BE2C (cell line): ENCODE measurements around the gene ADAMTS13.
A peak's percentile ranks its signal among the peaks of the same experiment; 100 is the strongest.

Experiments
- DNase-seq: peaks from one replicate; pipeline ENCODE4 v3.0.0-alpha.2; 2020
- H3K27me3 ChIP-seq: fragments of 250-450 bp; sonication (Bioruptor Pico); 2 replicates; pipeline ENCODE4 v1.5.1; 2020; ENCODE audit warnings: mild to moderate bottlenecking
- H3K36me3 ChIP-seq: fragments of 250-450 bp; sonication (Bioruptor Pico); 2 replicates; pipeline ENCODE4 v1.5.1; 2020; ENCODE audit warnings: mild to moderate bottlenecking
- H3K4me1 ChIP-seq: fragments of 250-450 bp; sonication (Bioruptor Pico); 2 replicates; pipeline ENCODE4 v1.5.1; 2020
- H3K4me3 ChIP-seq: 2 replicates; pipeline ENCODE4 v1.5.1; 2011; ENCODE audit warnings: low read depth, low read length
- H3K9me3 ChIP-seq: fragments of 250-450 bp; sonication (Bioruptor Pico); 2 replicates; pipeline ENCODE4 v1.5.1; 2020
- TF ChIP-seq, protein P1 (sequence below): IDR thresholded peaks from 2 replicates; pipeline ENCODE4 v1.5.1; 2012; ENCODE audit warnings: mild to moderate bottlenecking, low read depth, low read length

The ADAMTS13 gene

DNA sequence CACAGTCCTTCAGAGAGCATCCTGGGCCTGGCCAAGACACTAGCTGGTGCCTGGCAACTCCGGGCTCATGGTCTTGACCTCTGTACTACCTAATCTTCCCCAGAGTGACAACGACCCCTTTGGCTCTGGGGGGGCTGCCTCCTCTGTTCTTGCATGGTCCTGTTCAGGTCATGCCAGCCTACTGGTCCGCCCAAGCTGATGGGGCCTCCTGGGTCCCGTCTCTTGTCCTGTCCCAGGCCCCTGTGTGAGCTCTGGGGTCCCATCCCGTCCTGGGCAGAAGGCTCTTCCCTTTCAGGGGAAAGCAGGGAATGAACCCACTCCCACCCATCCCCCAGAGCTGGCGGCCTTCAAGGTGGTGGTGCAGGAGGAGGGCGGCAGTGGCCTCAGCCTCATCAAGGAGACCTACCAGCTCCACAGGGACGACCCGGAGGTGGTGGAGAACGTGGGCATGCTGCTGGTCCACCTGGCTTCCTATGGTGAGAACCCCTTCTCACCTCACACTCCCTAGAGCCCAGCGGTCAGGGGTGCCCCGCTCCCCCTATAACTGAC is 17.6 kb upstream of the ADAMTS13 start:
- peaks cover 34% of the 10 kb centered on the region for H3K36me3 ChIP-seq
- H3K9me3 ChIP-seq: no peaks in the 10 kb centered on the region
- H3K27me3 ChIP-seq: no peaks in the 10 kb centered on the region
- DNase-seq: no peak
- TF ChIP-seq, protein P1, sequence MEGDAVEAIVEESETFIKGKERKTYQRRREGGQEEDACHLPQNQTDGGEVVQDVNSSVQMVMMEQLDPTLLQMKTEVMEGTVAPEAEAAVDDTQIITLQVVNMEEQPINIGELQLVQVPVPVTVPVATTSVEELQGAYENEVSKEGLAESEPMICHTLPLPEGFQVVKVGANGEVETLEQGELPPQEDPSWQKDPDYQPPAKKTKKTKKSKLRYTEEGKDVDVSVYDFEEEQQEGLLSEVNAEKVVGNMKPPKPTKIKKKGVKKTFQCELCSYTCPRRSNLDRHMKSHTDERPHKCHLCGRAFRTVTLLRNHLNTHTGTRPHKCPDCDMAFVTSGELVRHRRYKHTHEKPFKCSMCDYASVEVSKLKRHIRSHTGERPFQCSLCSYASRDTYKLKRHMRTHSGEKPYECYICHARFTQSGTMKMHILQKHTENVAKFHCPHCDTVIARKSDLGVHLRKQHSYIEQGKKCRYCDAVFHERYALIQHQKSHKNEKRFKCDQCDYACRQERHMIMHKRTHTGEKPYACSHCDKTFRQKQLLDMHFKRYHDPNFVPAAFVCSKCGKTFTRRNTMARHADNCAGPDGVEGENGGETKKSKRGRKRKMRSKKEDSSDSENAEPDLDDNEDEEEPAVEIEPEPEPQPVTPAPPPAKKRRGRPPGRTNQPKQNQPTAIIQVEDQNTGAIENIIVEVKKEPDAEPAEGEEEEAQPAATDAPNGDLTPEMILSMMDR: no peak
- H3K4me3 ChIP-seq: no peak overlapping the region
- H3K4me1 ChIP-seq: no peaks in the 10 kb centered on the region

DNA sequence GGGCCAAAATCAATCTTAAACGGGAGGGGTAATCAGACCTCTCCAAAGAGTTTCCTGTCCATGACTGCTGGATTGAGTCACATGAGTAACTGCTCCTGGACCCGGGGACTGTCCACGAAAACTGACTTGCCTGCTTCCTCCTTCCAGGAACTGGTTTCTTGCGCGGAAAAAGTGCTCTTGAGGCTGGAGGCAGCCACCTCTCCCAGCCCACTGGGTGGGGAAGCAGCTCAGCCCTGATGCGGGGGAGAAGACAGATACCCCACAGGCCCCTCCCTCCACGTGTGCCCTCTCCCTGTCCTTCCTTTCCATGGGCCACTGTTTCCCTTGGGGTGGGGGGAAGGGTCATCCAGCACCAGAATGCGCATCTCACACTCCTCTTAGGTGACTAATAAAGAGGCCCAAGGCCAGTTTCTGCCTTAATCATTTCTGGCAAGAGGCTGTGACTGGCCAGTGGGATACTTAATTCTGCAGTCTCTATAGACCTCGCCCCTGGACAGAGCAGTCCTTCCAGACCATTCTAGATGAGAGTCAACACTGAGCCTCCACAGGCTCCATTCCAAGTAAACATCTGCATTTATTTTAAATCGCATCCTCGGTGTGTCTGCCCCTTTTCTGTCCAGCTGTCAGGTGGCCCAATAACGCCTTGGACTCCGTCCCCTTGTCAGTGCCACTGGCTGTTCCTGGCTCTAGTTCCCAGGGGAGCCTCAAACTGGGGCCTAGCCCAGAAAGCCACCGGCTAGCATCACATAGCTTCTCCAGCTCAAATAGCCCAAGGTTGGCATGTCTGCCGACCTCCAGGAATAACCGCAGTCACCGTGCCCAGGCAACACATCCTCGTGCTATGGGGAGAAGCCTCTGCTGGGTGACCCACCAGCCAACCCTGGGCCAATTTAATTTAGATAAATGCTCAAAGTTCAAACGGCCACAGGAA is 16.4 kb upstream of the ADAMTS13 start:
- DNase-seq: no peak
- Histone ChIP-seq H3K4me1 (no peaks in the 10 kb centered on the region), H3K4me3 (no peak overlapping the region), H3K27me3 (no peaks in the 10 kb centered on the region), H3K9me3 (no peaks in the 10 kb centered on the region), H3K36me3 (peaks cover 43% of the 10 kb centered on the region)
- TF ChIP-seq, protein P1: no peak

DNA sequence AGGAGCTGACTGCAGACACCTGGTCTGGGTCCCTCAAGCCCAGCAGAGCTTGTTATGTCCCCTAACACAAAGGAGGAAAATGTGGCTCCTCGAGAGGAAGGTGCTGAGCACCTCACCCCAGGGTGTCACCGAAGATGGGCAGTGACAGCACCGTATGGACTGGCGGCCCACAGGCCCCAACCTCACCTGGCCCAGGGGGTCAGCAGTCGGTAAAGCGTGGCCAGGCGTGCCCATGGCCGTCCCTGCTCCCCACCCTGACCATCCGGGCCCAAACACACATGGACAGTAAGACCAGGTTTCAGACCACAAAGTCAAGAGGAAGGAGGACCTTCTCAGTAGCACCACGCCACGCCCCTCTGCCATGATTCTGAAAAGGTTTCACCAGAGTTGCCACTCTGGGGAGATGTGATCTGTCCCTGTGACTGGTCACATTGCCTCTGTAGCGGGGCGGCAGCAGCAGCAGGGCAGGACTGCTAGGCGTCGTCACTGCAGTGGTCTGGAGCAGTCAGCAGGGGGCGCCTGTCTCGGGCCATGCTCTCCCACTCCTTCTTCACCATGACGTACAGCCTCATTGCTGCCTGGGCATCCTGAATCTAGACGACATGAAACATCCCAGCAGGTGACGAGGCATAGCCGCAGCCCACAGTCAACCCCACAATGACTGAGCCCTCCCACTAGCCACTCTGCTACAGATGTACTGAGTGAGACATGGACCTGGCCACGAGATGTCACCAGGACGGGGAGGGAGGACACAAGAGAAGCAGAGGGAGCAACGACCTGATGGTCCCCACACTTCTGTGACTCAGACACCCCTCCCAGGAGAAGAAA is 15.5 kb upstream of the ADAMTS13 start:
- peak; percentile 86 for DNase-seq
- TF ChIP-seq, protein P1: peak; percentile 96
- no peaks in the 10 kb centered on the region for H3K4me1 ChIP-seq
- H3K36me3 ChIP-seq: peaks cover 47% of the 10 kb centered on the region
- no peaks in the 10 kb centered on the region for H3K27me3 ChIP-seq
- H3K9me3 ChIP-seq: no peaks in the 10 kb centered on the region
- H3K4me3 ChIP-seq: no peak overlapping the region

DNA sequence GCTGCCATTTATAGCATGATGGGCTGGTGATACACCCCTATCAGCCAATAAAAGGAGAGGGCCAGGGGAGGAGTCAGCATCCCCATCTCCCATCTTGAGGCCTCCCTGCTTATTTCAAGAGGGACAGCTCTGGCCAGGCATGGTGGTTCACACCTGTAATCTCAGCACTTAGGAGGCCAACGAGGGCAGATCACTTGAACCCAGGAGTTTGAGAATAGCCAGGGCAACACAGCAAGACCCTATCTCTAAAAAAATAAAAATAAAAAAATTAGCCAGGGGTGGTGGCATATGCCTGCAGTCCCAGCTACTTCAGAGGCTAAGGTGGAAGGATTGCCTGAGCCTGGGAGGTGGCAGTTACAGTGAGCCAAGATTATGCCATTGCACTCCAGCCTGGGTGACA is 14.1 kb upstream of the ADAMTS13 start:
- no peak for DNase-seq
- H3K9me3 ChIP-seq: no peaks in the 10 kb centered on the region
- no peak overlapping the region for H3K4me3 ChIP-seq
- H3K27me3 ChIP-seq: no peaks in the 10 kb centered on the region
- TF ChIP-seq, protein P1: no peak
- peaks cover 58% of the 10 kb centered on the region for H3K36me3 ChIP-seq
- no peaks in the 10 kb centered on the region for H3K4me1 ChIP-seq

DNA sequence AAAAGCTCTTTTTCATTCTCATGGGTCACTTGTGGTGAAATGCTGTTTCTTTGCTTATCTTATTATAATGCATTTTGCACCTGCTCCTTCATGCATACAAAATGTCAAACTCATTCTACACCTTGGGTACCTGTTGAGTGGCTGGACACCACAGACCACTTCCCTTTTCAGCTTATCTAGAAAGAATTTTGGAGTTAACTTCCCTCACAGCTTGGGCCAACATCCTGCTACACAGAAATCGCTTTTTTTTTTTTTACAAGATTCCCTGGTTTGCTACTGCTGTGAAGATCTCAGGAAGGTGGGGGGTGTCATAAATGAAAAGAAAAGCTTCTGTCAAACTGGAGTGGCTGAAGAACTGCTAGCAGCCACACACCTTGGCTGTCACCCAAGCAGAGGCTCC is 7.0 kb upstream of the ADAMTS13 start:
- Histone ChIP-seq H3K36me3 (peaks cover 47% of the 10 kb centered on the region), H3K4me3 (no peak overlapping the region), H3K4me1 (no peaks in the 10 kb centered on the region), H3K27me3 (no peaks in the 10 kb centered on the region), H3K9me3 (no peaks in the 10 kb centered on the region)
- TF ChIP-seq, protein P1: no peak
- no peak for DNase-seq
